K562 (cell line): ENCODE data around the gene ZNF488.

Experiments
- BHLHE40 ChIP-seq: IDR thresholded peaks from 2 replicates; pipeline ENCODE4 v1.6.1; 2011; ENCODE audit warnings: low read length, improper control_type of control experiment
- NR2C2 ChIP-seq, 2 experiments: fragments of 200-800 bp in 1 of 2; sonication (Bioruptor generic) in 1 of 2; sonication (generic) in 1 of 2; formaldehyde crosslinking in 1 of 2; IDR thresholded peaks; 2 replicates each; pipeline versions ENCODE4 v1.6.1 to v1.8.0; 2016 to 2022; ENCODE audit warnings: mild to moderate bottlenecking in 1 of 2, missing compliant biosample characterization in 1 of 2, missing genetic modification characterization in 1 of 2, missing genetic modification reagents in 1 of 2
- RCOR1 ChIP-seq, 2 experiments: IDR thresholded peaks; 2 replicates each; pipeline ENCODE4 v1.6.1; 2012; ENCODE audit warnings: low read depth in 2 of 2, low read length in 2 of 2, borderline replicate concordance in 1 of 2, improper control_type of control experiment in 1 of 2
- RNF2 ChIP-seq: sonication (generic); IDR thresholded peaks from 2 replicates; pipeline ENCODE4 v1.6.1; 2016
- ZNF174 ChIP-seq: fragments of 250-450 bp; sonication (Bioruptor Pico); IDR thresholded peaks from 2 replicates; pipeline ENCODE4 v1.4.0; 2020; ENCODE audit warnings: mild to moderate bottlenecking
- ZNF232 ChIP-seq: sonication (generic); formaldehyde crosslinking; IDR thresholded peaks from 2 replicates; pipeline ENCODE4 v1.8.0; 2022; ENCODE audit warnings: mild to moderate bottlenecking, missing genetic modification reagents
- ZNF263 ChIP-seq: sonication (generic); formaldehyde crosslinking; IDR thresholded peaks from 2 replicates; pipeline ENCODE4 v1.8.0; 2022; ENCODE audit warnings: mild to moderate bottlenecking, missing genetic modification reagents, borderline replicate concordance
- TF ChIP-seq, protein P1 (sequence below), 2 experiments: fragments of 450-650 bp; formaldehyde crosslinking in 1 of 2; IDR thresholded peaks; 2 replicates each; pipeline versions ENCODE4 v1.4.0 to v1.6.1; 2014 to 2020; ENCODE audit warnings: mild to moderate bottlenecking in 2 of 2, borderline replicate concordance in 1 of 2, low read depth in 1 of 2
- TF ChIP-seq, protein P2 (sequence below), 3 experiments: IDR thresholded peaks in 2 of 3; conservative IDR thresholded peaks in 1 of 3; 2 replicates each; pipeline ENCODE4 v1.5.1; 2011 to 2012; ENCODE audit warnings: low read length in 3 of 3, mild to moderate bottlenecking in 3 of 3, control low read depth in 2 of 3, improper control_type of control experiment in 1 of 3, inconsistent platforms in 1 of 3, low read depth in 1 of 3, mixed read lengths in 1 of 3, moderate library complexity in 1 of 3; ENCODE audit not compliant: insufficient read depth in 2 of 3
- TF ChIP-seq, protein P3 (sequence below), 2 experiments: IDR thresholded peaks in 1 of 2; conservative IDR thresholded peaks in 1 of 2; 2 replicates each; pipeline ENCODE4 v1.6.1; 2016; ENCODE audit warnings: low read depth in 2 of 2, mild to moderate bottlenecking in 1 of 2, missing compliant biosample characterization in 1 of 2, missing genetic modification characterization in 1 of 2, moderate library complexity in 1 of 2
- TF ChIP-seq, protein P4 (sequence below): sonication (generic); formaldehyde crosslinking; IDR thresholded peaks from 2 replicates; pipeline ENCODE4 v1.9.0; 2022; ENCODE audit warnings: mild to moderate bottlenecking, missing genetic modification reagents
- TF ChIP-seq, protein P5 (sequence below): sonication (generic); formaldehyde crosslinking; IDR thresholded peaks from 2 replicates; pipeline ENCODE4 v1.8.1; 2022; ENCODE audit warnings: missing genetic modification reagents
- TF ChIP-seq, protein P6 (sequence below): fragments of 250-450 bp; sonication (Bioruptor Pico); IDR thresholded peaks from 2 replicates; pipeline ENCODE4 v1.4.0; 2020; ENCODE audit warnings: mild to moderate bottlenecking, moderate library complexity

DNA sequence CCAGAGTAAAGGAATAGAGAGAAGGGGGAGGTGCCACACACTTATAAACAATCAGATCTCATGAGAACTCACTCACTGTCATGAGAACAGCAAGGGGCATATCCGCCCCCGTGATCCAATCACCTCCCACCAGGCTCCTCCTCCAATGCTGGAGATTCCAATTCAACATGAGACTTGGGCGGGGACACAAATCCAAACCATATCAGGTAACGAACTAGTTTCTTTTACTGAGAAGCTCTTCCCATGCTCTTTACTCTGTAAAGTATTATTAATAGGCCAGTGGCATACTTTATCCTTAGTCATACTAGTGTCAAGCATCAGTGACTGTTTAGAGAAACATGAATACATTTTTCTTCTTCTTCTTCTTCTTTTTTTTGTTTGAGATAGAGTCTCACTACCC lies 39.4 kb upstream of the ZNF488 start:
- TF ChIP-seq ZNF263 (no peak), NR2C2 (CRISPR knock-in tag; IDR thresholded peaks at IDR 0.05) (no peak), NR2C2 (tag; IDR thresholded peaks at IDR 0.05) (no peak), RCOR1 (IDR thresholded peaks at IDR 0.05; ENCODE audit: borderline replicate concordance in 1 of 2, low read depth in 2 of 2, low read length in 2 of 2) (no peak), RNF2 (no peak), ZNF232 (CRISPR knock-in tag) (no peak), BHLHE40 (no peak), ZNF174 (no peak)
- TF ChIP-seq, protein P1, sequence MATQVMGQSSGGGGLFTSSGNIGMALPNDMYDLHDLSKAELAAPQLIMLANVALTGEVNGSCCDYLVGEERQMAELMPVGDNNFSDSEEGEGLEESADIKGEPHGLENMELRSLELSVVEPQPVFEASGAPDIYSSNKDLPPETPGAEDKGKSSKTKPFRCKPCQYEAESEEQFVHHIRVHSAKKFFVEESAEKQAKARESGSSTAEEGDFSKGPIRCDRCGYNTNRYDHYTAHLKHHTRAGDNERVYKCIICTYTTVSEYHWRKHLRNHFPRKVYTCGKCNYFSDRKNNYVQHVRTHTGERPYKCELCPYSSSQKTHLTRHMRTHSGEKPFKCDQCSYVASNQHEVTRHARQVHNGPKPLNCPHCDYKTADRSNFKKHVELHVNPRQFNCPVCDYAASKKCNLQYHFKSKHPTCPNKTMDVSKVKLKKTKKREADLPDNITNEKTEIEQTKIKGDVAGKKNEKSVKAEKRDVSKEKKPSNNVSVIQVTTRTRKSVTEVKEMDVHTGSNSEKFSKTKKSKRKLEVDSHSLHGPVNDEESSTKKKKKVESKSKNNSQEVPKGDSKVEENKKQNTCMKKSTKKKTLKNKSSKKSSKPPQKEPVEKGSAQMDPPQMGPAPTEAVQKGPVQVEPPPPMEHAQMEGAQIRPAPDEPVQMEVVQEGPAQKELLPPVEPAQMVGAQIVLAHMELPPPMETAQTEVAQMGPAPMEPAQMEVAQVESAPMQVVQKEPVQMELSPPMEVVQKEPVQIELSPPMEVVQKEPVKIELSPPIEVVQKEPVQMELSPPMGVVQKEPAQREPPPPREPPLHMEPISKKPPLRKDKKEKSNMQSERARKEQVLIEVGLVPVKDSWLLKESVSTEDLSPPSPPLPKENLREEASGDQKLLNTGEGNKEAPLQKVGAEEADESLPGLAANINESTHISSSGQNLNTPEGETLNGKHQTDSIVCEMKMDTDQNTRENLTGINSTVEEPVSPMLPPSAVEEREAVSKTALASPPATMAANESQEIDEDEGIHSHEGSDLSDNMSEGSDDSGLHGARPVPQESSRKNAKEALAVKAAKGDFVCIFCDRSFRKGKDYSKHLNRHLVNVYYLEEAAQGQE (IDR thresholded peaks at IDR 0.05; ENCODE audit: borderline replicate concordance), result no peak
- TF ChIP-seq, protein P1 (CRISPR knock-in tag; IDR thresholded peaks at IDR 0.05; ENCODE audit: low read depth), result no peak
- TF ChIP-seq, protein P2, sequence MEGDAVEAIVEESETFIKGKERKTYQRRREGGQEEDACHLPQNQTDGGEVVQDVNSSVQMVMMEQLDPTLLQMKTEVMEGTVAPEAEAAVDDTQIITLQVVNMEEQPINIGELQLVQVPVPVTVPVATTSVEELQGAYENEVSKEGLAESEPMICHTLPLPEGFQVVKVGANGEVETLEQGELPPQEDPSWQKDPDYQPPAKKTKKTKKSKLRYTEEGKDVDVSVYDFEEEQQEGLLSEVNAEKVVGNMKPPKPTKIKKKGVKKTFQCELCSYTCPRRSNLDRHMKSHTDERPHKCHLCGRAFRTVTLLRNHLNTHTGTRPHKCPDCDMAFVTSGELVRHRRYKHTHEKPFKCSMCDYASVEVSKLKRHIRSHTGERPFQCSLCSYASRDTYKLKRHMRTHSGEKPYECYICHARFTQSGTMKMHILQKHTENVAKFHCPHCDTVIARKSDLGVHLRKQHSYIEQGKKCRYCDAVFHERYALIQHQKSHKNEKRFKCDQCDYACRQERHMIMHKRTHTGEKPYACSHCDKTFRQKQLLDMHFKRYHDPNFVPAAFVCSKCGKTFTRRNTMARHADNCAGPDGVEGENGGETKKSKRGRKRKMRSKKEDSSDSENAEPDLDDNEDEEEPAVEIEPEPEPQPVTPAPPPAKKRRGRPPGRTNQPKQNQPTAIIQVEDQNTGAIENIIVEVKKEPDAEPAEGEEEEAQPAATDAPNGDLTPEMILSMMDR (IDR thresholded peaks at IDR 0.05 in 2 of 3, conservative IDR thresholded peaks at IDR 0.05 in 1 of 3; ENCODE audit: insufficient read depth in 2 of 3, low read depth in 1 of 3, low read length in 3 of 3), result no peak
- TF ChIP-seq, protein P3, sequence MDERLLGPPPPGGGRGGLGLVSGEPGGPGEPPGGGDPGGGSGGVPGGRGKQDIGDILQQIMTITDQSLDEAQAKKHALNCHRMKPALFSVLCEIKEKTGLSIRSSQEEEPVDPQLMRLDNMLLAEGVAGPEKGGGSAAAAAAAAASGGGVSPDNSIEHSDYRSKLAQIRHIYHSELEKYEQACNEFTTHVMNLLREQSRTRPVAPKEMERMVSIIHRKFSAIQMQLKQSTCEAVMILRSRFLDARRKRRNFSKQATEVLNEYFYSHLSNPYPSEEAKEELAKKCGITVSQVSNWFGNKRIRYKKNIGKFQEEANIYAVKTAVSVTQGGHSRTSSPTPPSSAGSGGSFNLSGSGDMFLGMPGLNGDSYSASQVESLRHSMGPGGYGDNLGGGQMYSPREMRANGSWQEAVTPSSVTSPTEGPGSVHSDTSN (CRISPR knock-in tag; IDR thresholded peaks at IDR 0.05; ENCODE audit: low read depth), result no peak
- TF ChIP-seq, protein P3 (tag; conservative IDR thresholded peaks at IDR 0.05; ENCODE audit: low read depth), result no peak
- TF ChIP-seq, protein P4, sequence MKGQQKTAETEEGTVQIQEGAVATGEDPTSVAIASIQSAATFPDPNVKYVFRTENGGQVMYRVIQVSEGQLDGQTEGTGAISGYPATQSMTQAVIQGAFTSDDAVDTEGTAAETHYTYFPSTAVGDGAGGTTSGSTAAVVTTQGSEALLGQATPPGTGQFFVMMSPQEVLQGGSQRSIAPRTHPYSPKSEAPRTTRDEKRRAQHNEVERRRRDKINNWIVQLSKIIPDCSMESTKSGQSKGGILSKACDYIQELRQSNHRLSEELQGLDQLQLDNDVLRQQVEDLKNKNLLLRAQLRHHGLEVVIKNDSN, result no peak
- TF ChIP-seq, protein P5, sequence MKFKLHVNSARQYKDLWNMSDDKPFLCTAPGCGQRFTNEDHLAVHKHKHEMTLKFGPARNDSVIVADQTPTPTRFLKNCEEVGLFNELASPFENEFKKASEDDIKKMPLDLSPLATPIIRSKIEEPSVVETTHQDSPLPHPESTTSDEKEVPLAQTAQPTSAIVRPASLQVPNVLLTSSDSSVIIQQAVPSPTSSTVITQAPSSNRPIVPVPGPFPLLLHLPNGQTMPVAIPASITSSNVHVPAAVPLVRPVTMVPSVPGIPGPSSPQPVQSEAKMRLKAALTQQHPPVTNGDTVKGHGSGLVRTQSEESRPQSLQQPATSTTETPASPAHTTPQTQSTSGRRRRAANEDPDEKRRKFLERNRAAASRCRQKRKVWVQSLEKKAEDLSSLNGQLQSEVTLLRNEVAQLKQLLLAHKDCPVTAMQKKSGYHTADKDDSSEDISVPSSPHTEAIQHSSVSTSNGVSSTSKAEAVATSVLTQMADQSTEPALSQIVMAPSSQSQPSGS (CRISPR knock-in tag), result no peak
- TF ChIP-seq, protein P6, sequence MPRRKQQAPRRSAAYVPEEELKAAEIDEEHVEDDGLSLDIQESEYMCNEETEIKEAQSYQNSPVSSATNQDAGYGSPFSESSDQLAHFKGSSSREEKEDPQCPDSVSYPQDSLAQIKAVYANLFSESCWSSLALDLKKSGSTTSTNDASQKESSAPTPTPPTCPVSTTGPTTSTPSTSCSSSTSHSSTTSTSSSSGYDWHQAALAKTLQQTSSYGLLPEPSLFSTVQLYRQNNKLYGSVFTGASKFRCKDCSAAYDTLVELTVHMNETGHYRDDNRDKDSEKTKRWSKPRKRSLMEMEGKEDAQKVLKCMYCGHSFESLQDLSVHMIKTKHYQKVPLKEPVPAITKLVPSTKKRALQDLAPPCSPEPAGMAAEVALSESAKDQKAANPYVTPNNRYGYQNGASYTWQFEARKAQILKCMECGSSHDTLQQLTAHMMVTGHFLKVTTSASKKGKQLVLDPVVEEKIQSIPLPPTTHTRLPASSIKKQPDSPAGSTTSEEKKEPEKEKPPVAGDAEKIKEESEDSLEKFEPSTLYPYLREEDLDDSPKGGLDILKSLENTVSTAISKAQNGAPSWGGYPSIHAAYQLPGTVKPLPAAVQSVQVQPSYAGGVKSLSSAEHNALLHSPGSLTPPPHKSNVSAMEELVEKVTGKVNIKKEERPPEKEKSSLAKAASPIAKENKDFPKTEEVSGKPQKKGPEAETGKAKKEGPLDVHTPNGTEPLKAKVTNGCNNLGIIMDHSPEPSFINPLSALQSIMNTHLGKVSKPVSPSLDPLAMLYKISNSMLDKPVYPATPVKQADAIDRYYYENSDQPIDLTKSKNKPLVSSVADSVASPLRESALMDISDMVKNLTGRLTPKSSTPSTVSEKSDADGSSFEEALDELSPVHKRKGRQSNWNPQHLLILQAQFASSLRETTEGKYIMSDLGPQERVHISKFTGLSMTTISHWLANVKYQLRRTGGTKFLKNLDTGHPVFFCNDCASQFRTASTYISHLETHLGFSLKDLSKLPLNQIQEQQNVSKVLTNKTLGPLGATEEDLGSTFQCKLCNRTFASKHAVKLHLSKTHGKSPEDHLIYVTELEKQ, result no peak
